ENCODE data around the gene BLACAT1. TPM values are rescaled to one million over a fixed set of nuclear protein-coding genes. Genes with fewer than 3 reads are reported as not detected.

The BLACAT1 gene
- not detected for total RNA-seq
- long read RNA-seq, donor 1: 0 reads
- long read RNA-seq, donor 2: 0 reads

DNA sequence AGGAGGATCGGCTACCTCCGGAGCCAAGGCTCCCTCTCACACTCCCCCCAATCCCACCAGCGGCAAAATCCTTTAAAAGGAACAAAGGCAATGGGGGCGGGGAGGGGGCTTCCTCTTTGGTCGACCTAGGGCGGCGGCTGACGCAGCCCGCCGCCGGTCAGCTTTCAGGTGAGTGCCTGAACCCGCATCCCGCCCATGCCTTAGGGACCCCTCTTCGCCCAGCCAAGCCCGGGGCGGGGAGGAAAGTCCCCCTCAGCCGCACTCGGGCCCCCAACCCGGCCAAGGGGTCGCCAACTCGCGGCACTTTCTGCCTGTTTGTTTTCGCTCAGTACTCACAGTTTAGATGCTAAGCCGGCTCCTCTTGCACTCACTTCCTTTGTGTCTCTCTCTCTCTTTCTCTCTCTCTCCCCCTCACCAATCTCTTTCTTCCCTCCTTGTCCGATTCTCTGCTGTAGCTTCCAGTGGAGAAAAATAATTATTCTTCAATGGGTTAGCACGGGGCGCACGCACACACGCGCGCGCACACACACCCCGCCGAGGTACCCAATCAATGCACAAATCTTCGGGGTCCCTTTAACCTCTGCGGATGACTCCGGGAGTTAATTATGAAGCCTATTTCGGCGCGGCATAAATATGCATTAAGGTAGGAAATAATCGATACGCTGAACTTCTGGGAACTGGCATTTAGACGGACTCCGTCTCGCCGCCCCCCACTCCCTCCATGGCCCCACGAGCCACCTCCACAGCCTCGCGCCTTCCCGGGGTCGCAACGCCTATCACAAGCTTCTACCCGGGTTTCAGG lies at the start of gene BLACAT1:
TSS of gene BLACAT1 (minus strand) at position 465 of the 802 bp plus-strand sequence.
- intact Hi-C loops (cut with DNase I): no loop called here
- DNase-seq (ENCODE audit: low spot score): no peak

GRCh38 chr1:205505076-205505729 lies 49.4 kb upstream of the BLACAT1 start:
- intact Hi-C loops (cut with DNase I): no loop called here
- DNase-seq (ENCODE audit: low spot score): no peak

DNA sequence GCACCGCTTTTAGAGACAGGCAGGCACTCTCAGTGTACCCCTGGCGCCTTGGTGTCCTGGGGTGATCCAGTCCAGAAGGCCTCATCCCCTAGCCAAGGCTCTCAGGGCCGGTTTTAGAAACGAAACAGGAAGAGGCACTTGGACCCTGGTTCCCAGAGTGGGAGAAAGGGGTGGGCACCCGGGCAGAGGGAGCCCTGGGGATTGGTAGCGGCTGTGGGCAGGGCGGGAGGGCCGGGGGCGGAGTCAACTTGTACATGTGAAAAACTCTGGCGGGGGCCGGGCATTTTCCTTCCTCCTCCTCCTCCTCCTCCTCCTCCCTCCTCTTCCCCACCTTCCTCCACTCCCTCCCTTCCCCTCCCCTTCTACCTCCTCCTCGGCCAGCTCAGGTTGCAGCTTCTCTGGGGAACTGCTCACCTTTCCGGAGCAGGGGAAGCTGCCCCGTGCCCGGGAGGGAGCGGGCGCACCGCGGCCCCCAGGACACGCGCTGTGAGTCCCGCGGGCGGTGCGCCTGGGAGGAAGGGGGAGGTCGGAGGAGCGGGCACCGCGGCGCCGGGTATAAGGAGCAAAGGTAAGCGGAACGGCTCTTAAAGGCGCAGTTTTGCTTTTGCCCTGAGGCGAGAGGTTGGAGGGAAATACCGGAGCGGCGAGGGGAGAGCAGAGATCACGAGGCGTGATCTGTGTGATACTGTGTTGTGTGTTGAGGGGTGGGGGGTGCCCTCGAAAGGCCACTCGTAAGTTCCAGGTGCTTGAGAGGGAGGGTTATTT lies 48.6 kb upstream of the BLACAT1 start, which contains the start of gene CDK18:
TSS of gene CDK18 (plus strand) at position 359 of the 765 bp plus-strand sequence. CDS start 18,499 bp downstream, outside the sequence.
- intact Hi-C loops (cut with DNase I): no loop called here
- DNase-seq (ENCODE audit: low spot score): no peak

- DNase-seq (ENCODE audit: low spot score): no peak
- intact Hi-C loops (cut with DNase I): no loop called here
Observed at GRCh38 chr1:205502992-205503391, 47.1 kb upstream of the BLACAT1 start.

- intact Hi-C loops (cut with DNase I): no loop called here
- DNase-seq (ENCODE audit: low spot score): no peak
Observed at GRCh38 chr1:205502111-205502810, 46.4 kb upstream of the BLACAT1 start.

GRCh38 chr1:205500240-205501233 lies 44.7 kb upstream of the BLACAT1 start:
- intact Hi-C loops (cut with DNase I): loop anchor here in 1 of 2 donors (1.0 kb wide), 1 partner anchor 29 kb away; no protein-coding TSS in a partner anchor
- DNase-seq (ENCODE audit: low spot score): no peak

GRCh38 chr1:205499789-205500188 lies 43.9 kb upstream of the BLACAT1 start:
- intact Hi-C loops (cut with DNase I): no loop called here
- DNase-seq (ENCODE audit: low spot score): no peak

DNA sequence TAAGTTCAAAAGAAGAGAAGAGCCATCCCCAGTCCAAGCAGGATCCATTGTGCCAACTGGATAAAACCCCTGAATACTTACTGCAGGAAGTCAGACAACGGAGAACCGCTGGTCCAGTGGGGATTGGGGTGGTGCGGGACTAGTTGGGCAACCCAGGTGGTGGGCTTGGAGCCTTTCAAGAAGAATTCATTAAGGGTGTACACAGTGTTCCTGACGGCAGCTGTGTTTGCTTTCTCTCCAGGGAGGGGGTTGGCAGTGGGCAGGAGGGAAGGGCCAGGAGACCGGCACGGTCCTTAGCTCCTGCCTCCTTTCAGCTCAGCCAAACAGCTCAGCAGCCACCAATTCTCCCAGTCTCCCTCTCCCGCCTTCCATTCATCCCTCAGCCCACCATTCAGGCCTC lies 41.5 kb upstream of the BLACAT1 start:
- intact Hi-C loops (cut with DNase I): no loop called here
- DNase-seq (ENCODE audit: low spot score): no peak

DNA sequence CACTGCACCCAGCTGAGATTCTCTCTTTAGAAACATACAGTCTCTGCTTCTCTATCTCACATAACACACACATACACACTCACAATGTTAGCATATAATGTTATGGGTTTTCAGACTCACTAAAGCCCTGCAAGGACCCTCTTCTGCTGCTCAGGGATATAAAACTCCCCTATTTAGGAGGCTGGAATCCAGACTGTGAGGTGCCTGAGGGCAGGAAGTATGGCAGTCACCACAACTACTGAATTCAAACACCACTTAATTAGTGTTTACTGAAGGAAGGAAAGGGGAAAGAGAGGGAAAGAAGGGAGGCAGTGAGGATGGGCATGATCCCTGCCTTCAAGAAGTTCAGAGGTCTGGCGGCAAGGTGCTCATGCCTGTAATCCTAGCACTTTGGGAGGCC lies 40.8 kb upstream of the BLACAT1 start:
- DNase-seq (ENCODE audit: low spot score): no peak
- intact Hi-C loops (cut with DNase I): no loop called here

DNA sequence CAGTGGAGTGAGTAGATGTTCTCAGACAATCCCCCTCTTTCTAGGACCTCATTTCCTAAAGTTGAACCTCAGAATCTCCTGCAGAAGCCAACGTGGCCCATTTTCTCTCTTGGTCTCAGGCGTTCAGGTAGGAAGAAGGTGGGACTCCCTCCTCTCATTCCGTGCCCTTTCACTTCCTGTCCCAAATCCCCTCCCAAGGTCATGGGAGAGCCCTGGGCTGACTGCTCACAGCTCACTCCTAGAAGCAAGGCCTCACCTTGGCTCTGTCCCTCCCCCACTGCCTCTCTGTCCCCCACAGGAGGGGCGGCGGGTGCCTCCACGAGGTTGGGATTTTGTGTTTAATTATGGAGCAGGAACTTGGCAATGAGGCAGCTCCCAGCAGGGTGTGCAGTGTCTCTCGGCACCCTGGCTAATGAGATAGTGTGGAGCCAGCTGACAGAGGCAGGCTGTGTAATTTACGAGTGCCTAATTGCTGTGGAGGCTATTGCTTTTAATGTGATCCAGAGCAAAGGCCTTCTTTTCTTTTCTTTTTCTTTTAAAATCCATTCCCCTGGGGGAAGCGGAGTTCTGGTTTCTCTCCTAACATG lies 39.5 kb upstream of the BLACAT1 start:
- DNase-seq (ENCODE audit: low spot score): no peak
- intact Hi-C loops (cut with DNase I): no loop called here

- intact Hi-C loops (cut with DNase I): no loop called here
- DNase-seq (ENCODE audit: low spot score): no peak
Observed at GRCh38 chr1:205494115-205494514, 38.3 kb upstream of the BLACAT1 start.

GRCh38 chr1:205493241-205494085 lies 37.6 kb upstream of the BLACAT1 start:
- no peak for DNase-seq (ENCODE audit: low spot score)
- intact Hi-C loops (cut with DNase I): no loop called here

DNA sequence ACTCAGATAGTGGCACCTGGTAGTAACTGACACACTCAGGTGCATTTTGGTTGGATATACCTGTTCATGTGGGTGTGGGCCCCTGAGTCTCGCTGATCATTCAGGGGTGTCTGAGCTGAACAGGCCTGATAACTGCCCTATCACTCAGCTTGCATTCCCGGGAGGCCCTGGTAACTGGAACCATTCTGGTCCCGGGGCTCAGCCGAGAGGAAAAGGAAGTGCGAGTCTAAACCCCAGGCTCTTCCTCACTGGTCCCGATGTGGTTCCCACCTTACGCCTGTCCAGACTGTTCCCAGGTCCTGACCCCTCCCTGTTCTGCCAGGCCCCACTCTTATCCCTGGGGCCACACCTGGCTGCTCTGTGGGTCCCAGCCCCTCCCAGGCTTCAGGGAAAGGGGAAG lies 36.9 kb upstream of the BLACAT1 start:
- DNase-seq (ENCODE audit: low spot score): no peak
- intact Hi-C loops (cut with DNase I): no loop called here

DNA sequence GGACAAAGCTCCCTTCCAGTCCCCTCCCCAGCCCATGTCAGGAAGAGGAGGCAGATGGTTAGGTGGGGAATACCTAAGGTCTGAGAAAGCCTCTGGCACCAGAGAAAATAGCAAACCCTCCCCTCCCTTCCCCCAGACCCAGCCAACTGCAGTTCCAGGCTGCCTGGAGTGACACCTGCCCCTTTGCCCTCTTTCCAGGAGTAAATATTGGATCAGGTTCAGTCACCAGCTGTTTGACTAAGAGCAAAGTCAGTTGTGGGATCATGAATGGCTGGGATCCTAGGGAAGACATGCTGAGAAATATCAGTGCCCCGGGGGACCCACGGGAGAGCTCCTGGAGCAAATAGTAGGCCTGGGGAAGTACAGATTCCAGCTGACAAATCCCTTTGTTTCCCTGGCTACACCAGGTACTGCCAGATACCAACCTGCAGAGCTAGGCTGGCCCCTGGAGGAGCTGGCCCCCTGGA lies 36.4 kb upstream of the BLACAT1 start:
- no peak for DNase-seq (ENCODE audit: low spot score)
- intact Hi-C loops (cut with DNase I): no loop called here

DNA sequence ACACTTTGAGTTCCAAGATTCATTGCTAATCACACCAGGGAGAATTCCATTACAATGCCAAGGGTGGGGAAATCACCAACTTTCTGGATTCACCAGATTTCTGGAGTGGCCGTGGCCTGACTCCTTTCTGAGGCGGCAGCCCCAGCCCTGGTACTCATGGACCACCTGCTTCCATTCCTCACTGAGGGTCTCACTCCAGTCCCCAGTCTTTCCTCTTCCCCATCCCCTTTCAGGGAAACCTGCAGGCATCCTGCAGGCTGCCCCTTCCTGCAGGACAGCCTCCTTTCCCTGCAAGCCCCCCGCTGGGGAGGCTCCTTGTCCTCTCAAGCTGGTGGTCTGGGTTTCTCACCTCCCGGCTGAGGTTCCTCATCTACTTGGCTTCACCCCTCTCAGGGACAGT lies 35.9 kb upstream of the BLACAT1 start:
- intact Hi-C loops (cut with DNase I): loop anchor here in 1 of 2 donors (2.0 kb wide), 1 partner anchor 31 kb away; no protein-coding TSS in a partner anchor

GRCh38 chr1:205488074-205488723 lies 32.4 kb upstream of the BLACAT1 start:
- intact Hi-C loops (cut with DNase I): loop anchor here in 1 of 2 donors (10.0 kb wide), 1 partner anchor 133 kb away; the partner anchor contains the start of gene KLHDC8A
- DNase-seq (ENCODE audit: low spot score): no peak

More for the DNA sequence above, 35.9 kb upstream of the BLACAT1 start:
- DNase-seq (ENCODE audit: low spot score): no peak

Measured in posterior vena cava (tissue), 2 donors.